ENCODE data around the gene SLC35G4.

The SLC35G4 gene

GRCh38 chr18:11567396-11567795 lies 42.0 kb upstream of the SLC35G4 start:
- Histone ChIP-seq H3K27me3 (ENCODE audit: low read length) (no peaks in the 10 kb centered on the region; the same call in 1 of the 2 replicates), H3K4me2 (ENCODE audit: low read depth, low read length, poor library complexity, severe bottlenecking) (no peak overlapping the region), H3K27ac (ENCODE audit: low read depth, low read length) (no peak overlapping the region), H2AFZ (ENCODE audit: low read depth, low read length, severe bottlenecking) (no peak overlapping the region), H3F3A (ENCODE audit: insufficient read depth) (no peaks in the 10 kb centered on the region), H3K4me3 (ENCODE audit: insufficient read depth, low read length, poor library complexity, severe bottlenecking) (no peak overlapping the region), H3K9me2 (replicated peaks; ENCODE audit: insufficient read depth, low read length) (no peaks in the 10 kb centered on the region), H3K79me2 (ENCODE audit: insufficient read depth, low read length) (no peaks in the 10 kb centered on the region), H3K9me3 (ENCODE audit: insufficient read depth, low read length) (no peaks in the 10 kb centered on the region), H3K36me3 (ENCODE audit: low read length) (no peaks in the 10 kb centered on the region), H3K9ac (ENCODE audit: low read length) (no peak overlapping the region), H4K20me1 (ENCODE audit: low read depth, low read length) (no peaks in the 10 kb centered on the region)
- TF ChIP-seq CTCF (IDR thresholded peaks at IDR 0.05; ENCODE audit: insufficient read depth, low read length, poor library complexity, severe bottlenecking) = no peak

DNA sequence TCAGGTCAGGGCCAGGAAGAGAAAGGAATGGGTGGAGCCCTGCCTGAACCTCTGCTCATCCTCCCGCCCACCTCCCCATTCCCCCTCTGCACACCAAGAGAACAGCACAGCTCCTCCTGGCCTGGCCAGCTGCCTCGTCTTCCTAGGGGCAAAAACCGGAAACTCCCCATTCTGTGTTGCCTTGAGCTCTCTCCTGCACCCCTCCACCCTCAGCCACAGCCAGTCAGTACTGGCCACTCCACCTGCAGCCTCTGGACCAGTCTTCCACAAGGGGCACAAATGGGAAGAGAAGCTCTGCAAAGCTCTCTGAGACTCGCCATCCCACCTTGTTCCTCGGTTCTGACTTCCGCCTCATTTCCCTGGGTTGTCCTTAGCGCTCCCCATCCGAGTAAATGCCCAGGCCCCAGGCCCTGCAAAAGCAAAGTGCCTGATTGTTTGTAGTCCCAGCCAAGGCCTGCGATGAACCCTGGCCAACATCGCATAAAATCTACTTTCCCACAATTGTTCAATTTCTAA lies 39.3 kb upstream of the SLC35G4 start:
- no peak for TF ChIP-seq CTCF (IDR thresholded peaks at IDR 0.05; ENCODE audit: insufficient read depth, low read length, poor library complexity, severe bottlenecking)
- no peak for TF ChIP-seq EZH2phosphoT487 (conservative IDR thresholded peaks at IDR 0.05; ENCODE audit: low read length)
- Histone ChIP-seq H3K4me3 (ENCODE audit: insufficient read depth, low read length, poor library complexity, severe bottlenecking) (no peak overlapping the region), H3K79me2 (ENCODE audit: insufficient read depth, low read length) (no peaks in the 10 kb centered on the region), H3K27ac (ENCODE audit: low read depth, low read length) (no peak overlapping the region), H3K36me3 (ENCODE audit: low read length) (no peaks in the 10 kb centered on the region), H3K9me2 (replicated peaks; ENCODE audit: insufficient read depth, low read length) (no peaks in the 10 kb centered on the region), H3K4me2 (ENCODE audit: low read depth, low read length, poor library complexity, severe bottlenecking) (no peak overlapping the region), H3F3A (ENCODE audit: insufficient read depth) (no peaks in the 10 kb centered on the region), H2AFZ (ENCODE audit: low read depth, low read length, severe bottlenecking) (no peak overlapping the region), H3K9me3 (ENCODE audit: insufficient read depth, low read length) (no peaks in the 10 kb centered on the region), H3K9ac (ENCODE audit: low read length) (no peak overlapping the region), H4K20me1 (ENCODE audit: low read depth, low read length) (no peaks in the 10 kb centered on the region), H3K27me3 (ENCODE audit: low read length) (no peaks in the 10 kb centered on the region; the same call in 1 of the 2 replicates)

GRCh38 chr18:11570769-11571412 lies 38.5 kb upstream of the SLC35G4 start:
- no peaks in the 10 kb centered on the region for H3K9me2 ChIP-seq (replicated peaks; ENCODE audit: insufficient read depth, low read length)
- no peaks in the 10 kb centered on the region for H3F3A ChIP-seq (ENCODE audit: insufficient read depth)
- no peak overlapping the region for H3K27ac ChIP-seq (ENCODE audit: low read depth, low read length)
- no peaks in the 10 kb centered on the region for H4K20me1 ChIP-seq (ENCODE audit: low read depth, low read length)
- no peaks in the 10 kb centered on the region for H3K36me3 ChIP-seq (ENCODE audit: low read length)
- H3K4me3 ChIP-seq (ENCODE audit: insufficient read depth, low read length, poor library complexity, severe bottlenecking) = no peak overlapping the region
- H3K9me3 ChIP-seq (ENCODE audit: insufficient read depth, low read length) = no peaks in the 10 kb centered on the region
- no peaks in the 10 kb centered on the region; the same call in 1 of the 2 replicates for H3K27me3 ChIP-seq (ENCODE audit: low read length)
- no peaks in the 10 kb centered on the region for H3K79me2 ChIP-seq (ENCODE audit: insufficient read depth, low read length)
- no peak overlapping the region for H3K4me2 ChIP-seq (ENCODE audit: low read depth, low read length, poor library complexity, severe bottlenecking)
- TF ChIP-seq CTCF (IDR thresholded peaks at IDR 0.05; ENCODE audit: insufficient read depth, low read length, poor library complexity, severe bottlenecking) (no peak), EZH2phosphoT487 (conservative IDR thresholded peaks at IDR 0.05; ENCODE audit: low read length) (no peak)
- no peak overlapping the region for H3K9ac ChIP-seq (ENCODE audit: low read length)
- no peak overlapping the region for H2AFZ ChIP-seq (ENCODE audit: low read depth, low read length, severe bottlenecking)
